Neural progenitor cell (in vitro differentiated cells): ENCODE measurements around the gene CHST4. TPM values are rescaled to one million over a fixed set of nuclear protein-coding genes. Genes with fewer than 3 reads are reported as not detected.

Experiments used
- small RNA-seq: library from RNA; depleted of rRNA; stranded (forward); fragments of <200 nt; gene quantifications from one replicate; pipeline ENCODE3, GENCODE V24; 2015
- total RNA-seq: library from RNA; depleted of rRNA; stranded (reverse); fragments of >200 nt; gene quantifications from 2 replicates; pipeline ENCODE4 v1.2.3, GENCODE V29; 2015; ENCODE audit warnings: low replicate concordance

Gene CHST4
- total RNA-seq, 1 donor from 2014 or later = not detected

Small RNA genes within 50 kb of the gene (small RNA-seq; reads per million reads assigned to genes)
- not detected for gene RNU6-1061P

Other genes with a start within 250 kb of the CHST4 start
- 32.4 and 43.9 TPM in 2 replicates for gene CMTR2, start 237.0 kb upstream of the CHST4 start, total RNA-seq
- gene CALB2, start 167.7 kb upstream of the CHST4 start, total RNA-seq = 0.62 TPM in 1 of 2 replicates, not detected in the other
- not detected in 2 replicates for gene TLE7, start 84.4 kb upstream of the CHST4 start, total RNA-seq
- gene ZNF23, start 64.2 kb upstream of the CHST4 start, total RNA-seq = 13.8 and 18.2 TPM in 2 replicates
- gene ZNF19, start 37.1 kb upstream of the CHST4 start, total RNA-seq = 10.3 and 13.9 TPM in 2 replicates
- gene TAT, start 50.7 kb downstream of the CHST4 start, total RNA-seq = not detected in 2 replicates
- gene MARVELD3, start 99.8 kb downstream of the CHST4 start, total RNA-seq = 2.0 and 2.2 TPM in 2 replicates
- gene PHLPP2, start 198.3 kb downstream of the CHST4 start, total RNA-seq = 11.7 and 12.9 TPM in 2 replicates